Activated CD8-positive, alpha-beta memory T cell treated with anti-CD3 and anti-CD28 coated beads for 4 hours (primary cell): Measurements from ENCODE around the gene RETREG3.

Source experiments
- DNase-seq, 2 donors: peaks; one replicate each; pipeline ENCODE4 v3.0.0-alpha.2; 2020; ENCODE audit warnings: low read depth in 2 of 2

Gene RETREG3

GRCh38 chr17:42531455-42532354, 77.5 kb downstream of the RETREG3 start:
- no peak for DNase-seq

DNA sequence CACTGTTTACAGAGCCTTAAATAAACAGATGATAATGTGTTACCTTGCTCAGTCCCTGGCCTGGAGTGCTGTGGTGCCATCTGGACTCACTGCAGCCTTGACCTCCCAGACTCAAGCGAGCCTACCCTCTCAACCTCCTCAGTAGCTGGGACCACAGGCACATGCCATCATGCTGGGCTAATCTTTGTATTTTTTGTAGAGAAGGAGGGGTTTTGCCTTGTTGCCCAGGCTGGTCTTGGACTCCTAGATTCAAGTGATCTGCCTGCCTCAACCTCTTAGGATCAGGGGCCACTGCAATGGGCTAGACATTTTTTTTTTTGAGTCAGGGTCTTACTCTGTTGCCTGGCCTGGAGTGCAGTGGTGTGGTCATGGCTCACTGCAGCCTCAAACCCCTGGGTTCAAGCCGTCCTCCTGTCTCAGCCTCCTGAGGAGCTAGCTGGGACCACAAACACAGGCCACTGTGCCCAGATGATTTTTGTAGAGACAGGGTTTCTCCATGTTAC, 78.2 kb downstream of the RETREG3 start:
- DNase-seq = no peak
